ENCODE data around the gene FRMPD2. TPM values are rescaled to one million over a fixed set of nuclear protein-coding genes. Genes with fewer than 3 reads are reported as not detected.

FRMPD2 gene
- polyA plus RNA-seq, 1 donor from 2014 or later, result 0.14 TPM

GRCh38 chr10:48210391-48210790, 64.1 kb downstream of the FRMPD2 start:
- Histone ChIP-seq H3K4me2 (ENCODE audit: low read length) (no peak overlapping the region), H3F3A (ENCODE audit: insufficient read depth, low read length, poor library complexity, severe bottlenecking) (no peaks in the 10 kb centered on the region)

GRCh38 chr10:48209241-48209640, 65.3 kb downstream of the FRMPD2 start:
- Histone ChIP-seq H4K20me1 (ENCODE audit: insufficient read depth) (no peaks in the 10 kb centered on the region), H3K4me3 (ENCODE audit: low read length) (no peak overlapping the region), H3K9me3 (ENCODE audit: low read length) (no peaks in the 10 kb centered on the region), H3K27ac (ENCODE audit: low read length) (no peak overlapping the region), H3K36me3 (ENCODE audit: insufficient read depth, low read length) (no peaks in the 10 kb centered on the region), H2AFZ (ENCODE audit: low read depth, low read length) (no peak overlapping the region), H3K79me2 (replicated peaks; ENCODE audit: insufficient read depth, low read length) (no peaks in the 10 kb centered on the region), H3F3A (ENCODE audit: insufficient read depth, low read length, poor library complexity, severe bottlenecking) (no peaks in the 10 kb centered on the region), H3K9ac (ENCODE audit: low read length) (no peak overlapping the region), H3K4me2 (ENCODE audit: low read length) (no peak overlapping the region), H3K27me3 (ENCODE audit: insufficient read depth, low read depth, low read length) (no peaks in the 10 kb centered on the region), H3K9me2 (ENCODE audit: insufficient read depth, low read length) (no peaks in the 10 kb centered on the region)
- TF ChIP-seq EZH2 (IDR thresholded peaks at IDR 0.05; ENCODE audit: borderline replicate concordance, insufficient read depth, low read length, poor library complexity, severe bottlenecking) (no peak), TAF1 (IDR thresholded peaks at IDR 0.05; ENCODE audit: low read depth) (no peak), RAD21 (conservative IDR thresholded peaks at IDR 0.05) (no peak), MXI1 (conservative IDR thresholded peaks at IDR 0.05; ENCODE audit: poor library complexity, severe bottlenecking) (no peak)

More at GRCh38 chr10:48210391-48210790, 64.1 kb downstream of the FRMPD2 start:
- Histone ChIP-seq H3K27ac (ENCODE audit: low read length) (no peak overlapping the region), H3K36me3 (ENCODE audit: insufficient read depth, low read length) (no peaks in the 10 kb centered on the region), H3K27me3 (ENCODE audit: insufficient read depth, low read depth, low read length) (no peaks in the 10 kb centered on the region), H3K9me2 (ENCODE audit: insufficient read depth, low read length) (no peaks in the 10 kb centered on the region), H4K20me1 (ENCODE audit: insufficient read depth) (no peaks in the 10 kb centered on the region), H3K4me3 (ENCODE audit: low read length) (no peak overlapping the region), H2AFZ (ENCODE audit: low read depth, low read length) (no peak overlapping the region), H3K9ac (ENCODE audit: low read length) (no peak overlapping the region), H3K9me3 (ENCODE audit: low read length) (no peaks in the 10 kb centered on the region), H3K79me2 (replicated peaks; ENCODE audit: insufficient read depth, low read length) (no peaks in the 10 kb centered on the region)
- TF ChIP-seq MXI1 (conservative IDR thresholded peaks at IDR 0.05; ENCODE audit: poor library complexity, severe bottlenecking), result no peak
- no peak for TF ChIP-seq EP300 (conservative IDR thresholded peaks at IDR 0.05; ENCODE audit: poor library complexity, severe bottlenecking)
- TF ChIP-seq RAD21 (conservative IDR thresholded peaks at IDR 0.05), result no peak
- no peak for TF ChIP-seq REST (IDR thresholded peaks at IDR 0.05; ENCODE audit: borderline replicate concordance)
- no peak for TF ChIP-seq TAF1 (IDR thresholded peaks at IDR 0.05; ENCODE audit: low read depth)
- no peak for TF ChIP-seq EZH2 (IDR thresholded peaks at IDR 0.05; ENCODE audit: borderline replicate concordance, insufficient read depth, low read length, poor library complexity, severe bottlenecking)
- TF ChIP-seq CTCF (IDR thresholded peaks at IDR 0.05; ENCODE audit: poor library complexity, severe bottlenecking), result no peak
- TF ChIP-seq POLR2AphosphoS5 (IDR thresholded peaks at IDR 0.05), result no peak
- no peak for TF ChIP-seq SMC3 (conservative IDR thresholded peaks at IDR 0.05; ENCODE audit: poor library complexity)
